ENCODE results near the gene KDM1A. TPM values are rescaled to one million over a fixed set of nuclear protein-coding genes. Genes with fewer than 3 reads are reported as not detected.

KDM1A gene
- total RNA-seq, 2 donors from 2014 or later: 36.6 to 63.6 TPM

DNA sequence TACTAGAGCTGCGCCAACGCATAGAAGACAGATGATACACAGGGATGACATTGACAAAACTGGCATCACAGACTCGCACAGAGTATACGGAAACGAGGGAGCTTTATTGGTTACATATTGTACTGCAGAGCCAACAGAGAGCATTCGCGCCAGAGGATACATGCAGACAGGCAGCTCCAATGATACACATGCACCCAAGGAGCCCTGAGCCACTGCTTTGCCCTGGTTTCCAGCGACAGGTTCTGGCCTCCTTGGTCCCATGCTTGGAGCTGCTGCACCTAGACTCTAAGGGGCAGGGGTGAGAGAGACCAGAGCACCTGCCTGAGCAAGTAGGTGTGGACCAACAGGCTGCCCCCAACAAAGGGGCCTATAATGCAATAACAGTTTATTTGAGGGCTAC lies 65.6 kb downstream of the KDM1A start:
- 87 to 88% methylated on average over 7 to 8 of the region's 8 CpGs for WGBS, 2 donors
- H3K4me3 ChIP-seq: no peak overlapping the region
- H3K36me3 ChIP-seq (replicated peaks in 1 of 2; ENCODE audit: insufficient read depth in 1 of 2, low read depth in 2 of 2): peaks cover 0 to 22% of the 10 kb centered on the region in 2 donors

DNA sequence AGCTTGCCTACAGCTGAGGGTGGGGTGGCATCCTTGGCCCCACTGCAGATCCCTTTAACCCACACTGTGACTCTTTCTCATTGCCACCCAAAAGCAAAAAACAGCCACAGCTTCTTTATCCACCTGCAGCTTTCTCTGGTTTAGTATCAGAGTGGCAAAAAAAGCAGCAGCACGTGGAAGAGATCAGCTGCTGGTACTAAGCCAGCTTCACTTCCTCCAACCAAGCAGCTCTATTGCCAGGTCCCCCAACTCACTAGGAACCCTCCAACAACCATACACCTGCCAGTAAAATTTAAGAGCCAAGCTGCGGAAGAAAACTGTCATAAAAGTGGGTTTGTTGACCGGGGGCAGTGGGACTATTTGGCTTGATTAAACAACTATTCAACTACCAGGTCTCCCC lies 66.4 kb downstream of the KDM1A start:
- 81 to 93% methylated on average over 3 of the region's 3 CpGs for WGBS, 2 donors

More for the DNA sequence above, 65.6 kb downstream of the KDM1A start:
- Histone ChIP-seq H3K9me3 (no peaks in the 10 kb centered on the region), H3K27me3 (no peaks in the 10 kb centered on the region), H3K4me1 (no peaks in the 10 kb centered on the region), H3K27ac (no peak overlapping the region)
- ATAC-seq (no peak), DNase-seq (no peak)
- intact Hi-C loops (cut with DNase I): no loop called here
- TF ChIP-seq, protein P1, sequence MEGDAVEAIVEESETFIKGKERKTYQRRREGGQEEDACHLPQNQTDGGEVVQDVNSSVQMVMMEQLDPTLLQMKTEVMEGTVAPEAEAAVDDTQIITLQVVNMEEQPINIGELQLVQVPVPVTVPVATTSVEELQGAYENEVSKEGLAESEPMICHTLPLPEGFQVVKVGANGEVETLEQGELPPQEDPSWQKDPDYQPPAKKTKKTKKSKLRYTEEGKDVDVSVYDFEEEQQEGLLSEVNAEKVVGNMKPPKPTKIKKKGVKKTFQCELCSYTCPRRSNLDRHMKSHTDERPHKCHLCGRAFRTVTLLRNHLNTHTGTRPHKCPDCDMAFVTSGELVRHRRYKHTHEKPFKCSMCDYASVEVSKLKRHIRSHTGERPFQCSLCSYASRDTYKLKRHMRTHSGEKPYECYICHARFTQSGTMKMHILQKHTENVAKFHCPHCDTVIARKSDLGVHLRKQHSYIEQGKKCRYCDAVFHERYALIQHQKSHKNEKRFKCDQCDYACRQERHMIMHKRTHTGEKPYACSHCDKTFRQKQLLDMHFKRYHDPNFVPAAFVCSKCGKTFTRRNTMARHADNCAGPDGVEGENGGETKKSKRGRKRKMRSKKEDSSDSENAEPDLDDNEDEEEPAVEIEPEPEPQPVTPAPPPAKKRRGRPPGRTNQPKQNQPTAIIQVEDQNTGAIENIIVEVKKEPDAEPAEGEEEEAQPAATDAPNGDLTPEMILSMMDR (IDR thresholded peaks at IDR 0.05): no peak
- TF ChIP-seq POLR2A (IDR thresholded peaks at IDR 0.05): no peak

DNA sequence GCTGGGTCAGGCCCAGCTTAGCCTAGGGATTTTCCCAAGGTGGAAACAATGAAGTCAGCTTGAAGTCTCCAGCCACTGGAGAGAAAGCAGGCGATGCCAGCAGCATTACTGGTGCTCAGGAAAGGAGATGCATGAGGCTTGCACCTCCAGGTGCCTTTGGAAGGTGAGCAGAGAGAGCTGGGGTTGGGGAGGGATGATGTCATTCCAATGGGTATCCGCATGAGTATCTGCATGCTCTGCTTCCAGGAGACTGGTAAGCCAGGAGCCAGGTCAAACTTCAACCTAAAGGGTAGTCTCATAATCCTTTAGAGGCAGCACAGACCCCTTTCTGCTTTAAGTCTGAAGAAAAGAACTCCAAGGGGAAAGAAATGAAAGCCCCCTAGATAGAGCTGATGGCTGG lies 68.8 kb downstream of the KDM1A start:
- Histone ChIP-seq H3K27me3 (no peaks in the 10 kb centered on the region), H3K27ac (no peak overlapping the region), H3K4me3 (no peak overlapping the region), H3K4me1 (no peaks in the 10 kb centered on the region), H3K36me3 (replicated peaks in 1 of 2; ENCODE audit: insufficient read depth in 1 of 2, low read depth in 2 of 2) (peaks cover 0 to 11% of the 10 kb centered on the region in 2 donors), H3K9me3 (no peaks in the 10 kb centered on the region)
- ATAC-seq (no peak), DNase-seq (no peak)
- intact Hi-C loops (cut with DNase I): no loop called here
- WGBS, 2 donors: 88 to 90% methylated on average over 2 of the region's 2 CpGs
- TF ChIP-seq, protein P1 (IDR thresholded peaks at IDR 0.05): no peak
- no peak for TF ChIP-seq POLR2A (IDR thresholded peaks at IDR 0.05)

More for the DNA sequence above, 66.4 kb downstream of the KDM1A start:
- TF ChIP-seq, protein P1 (IDR thresholded peaks at IDR 0.05): no peak
- TF ChIP-seq POLR2A (IDR thresholded peaks at IDR 0.05): no peak
- Histone ChIP-seq H3K4me3 (no peak overlapping the region), H3K4me1 (no peaks in the 10 kb centered on the region), H3K9me3 (no peaks in the 10 kb centered on the region), H3K36me3 (replicated peaks in 1 of 2; ENCODE audit: insufficient read depth in 1 of 2, low read depth in 2 of 2) (peaks cover 0 to 20% of the 10 kb centered on the region in 2 donors), H3K27ac (no peak overlapping the region), H3K27me3 (no peaks in the 10 kb centered on the region)
- ATAC-seq: no peak
- intact Hi-C loops (cut with DNase I): no loop called here
- DNase-seq: no peak

DNA sequence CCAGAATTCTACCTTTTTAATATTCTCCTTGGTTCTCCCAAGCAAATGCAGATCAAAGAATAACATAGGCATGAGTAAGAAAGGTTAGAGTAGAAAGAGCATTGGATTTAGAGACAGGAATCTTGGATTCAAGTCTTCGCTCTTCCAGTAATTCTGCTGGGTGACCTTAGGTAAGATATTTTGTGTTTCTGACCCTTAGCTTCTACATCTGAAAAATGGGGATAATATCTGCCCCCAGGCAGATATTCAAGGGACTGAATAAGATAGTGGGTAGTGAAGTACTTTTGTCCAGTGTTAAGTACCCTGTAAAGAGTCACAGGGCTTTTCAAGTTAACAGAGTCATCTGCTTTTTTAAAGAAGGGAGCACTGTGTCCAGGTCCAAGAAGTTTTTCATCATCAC lies 70.8 kb downstream of the KDM1A start:
- Histone ChIP-seq H3K9me3 (no peaks in the 10 kb centered on the region), H3K27me3 (no peaks in the 10 kb centered on the region), H3K27ac (no peak overlapping the region), H3K4me1 (no peaks in the 10 kb centered on the region), H3K4me3 (no peak overlapping the region), H3K36me3 (replicated peaks in 1 of 2; ENCODE audit: insufficient read depth in 1 of 2, low read depth in 2 of 2) (peaks cover 0 to 5% of the 10 kb centered on the region in 2 donors)
- intact Hi-C loops (cut with DNase I): no loop called here
- WGBS, 2 donors: 96 to 100% methylated on average over 1 of the region's 1 CpG
- DNase-seq: no peak
- no peak for TF ChIP-seq POLR2A (IDR thresholded peaks at IDR 0.05)
- TF ChIP-seq, protein P1 (IDR thresholded peaks at IDR 0.05): no peak
- no peak for ATAC-seq

DNA sequence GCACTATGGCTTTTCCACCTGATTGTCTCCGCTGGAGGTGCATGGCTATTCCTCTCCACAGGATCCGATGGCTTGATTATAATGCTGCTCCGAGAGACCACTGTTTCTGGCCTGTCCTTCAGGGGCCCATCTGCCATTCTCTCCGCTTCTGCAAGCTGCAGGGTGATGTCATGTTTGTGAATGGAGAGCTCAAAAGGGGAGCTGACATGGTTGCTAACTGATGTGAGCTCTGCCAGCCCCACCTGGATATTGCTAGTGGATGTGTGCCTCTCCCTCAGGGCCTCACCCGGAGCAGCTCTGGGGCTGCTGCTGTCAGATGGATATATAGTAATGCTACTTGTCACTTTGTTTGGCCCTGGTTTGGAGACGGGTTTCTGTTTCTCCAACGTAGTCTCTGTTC lies 72.3 kb downstream of the KDM1A start:
- no peaks in the 10 kb centered on the region for H3K4me1 ChIP-seq
- H3K27ac ChIP-seq: no peak overlapping the region
- no peaks in the 10 kb centered on the region for H3K9me3 ChIP-seq
- TF ChIP-seq, protein P1 (IDR thresholded peaks at IDR 0.05): no peak
- no peak for TF ChIP-seq POLR2A (IDR thresholded peaks at IDR 0.05)
- DNase-seq (no peak), ATAC-seq (no peak)
- intact Hi-C loops (cut with DNase I): no loop called here
- no peaks in the 10 kb centered on the region for H3K27me3 ChIP-seq
- WGBS, 2 donors: 85 to 91% methylated on average over 7 of the region's 7 CpGs
- no peak overlapping the region for H3K4me3 ChIP-seq
- H3K36me3 ChIP-seq (replicated peaks in 1 of 2; ENCODE audit: insufficient read depth in 1 of 2, low read depth in 2 of 2): peaks cover 0 to 5% of the 10 kb centered on the region in 2 donors
